Left ventricle myocardium inferior (tissue), 1 donor: ENCODE data around the gene ZNF680. TPM values are rescaled to one million over a fixed set of nuclear protein-coding genes. Genes with fewer than 3 reads are reported as not detected.
A peak's percentile ranks its signal among the peaks of the same experiment; 100 is the strongest.

ENCODE experiments used
- DNase-seq: peaks from one replicate; pipeline ENCODE4 v3.0.0-alpha.2; 2020
- H3K27ac ChIP-seq: fragments of 200-600 bp; replicated peaks from 2 replicates; pipeline ENCODE4 v1.8.0; 2021
- H3K27me3 ChIP-seq: fragments of 200-600 bp; 2 replicates; pipeline ENCODE4 v1.8.0; 2021; ENCODE audit warnings: low read depth
- H3K36me3 ChIP-seq: fragments of 200-600 bp; 2 replicates; pipeline ENCODE4 v1.8.0; 2021
- H3K4me1 ChIP-seq: fragments of 200-600 bp; 2 replicates; pipeline ENCODE4 v1.8.0; 2021
- H3K4me3 ChIP-seq: fragments of 200-600 bp; 2 replicates; pipeline ENCODE4 v1.8.0; 2021; ENCODE audit warnings: mild to moderate bottlenecking, moderate library complexity
- H3K9me3 ChIP-seq: fragments of 200-600 bp; replicated peaks from 2 replicates; pipeline ENCODE4 v1.8.0; 2021
- CTCF ChIP-seq: fragments of 200-600 bp; IDR thresholded peaks from 2 replicates; pipeline ENCODE4 v1.8.0; 2021; ENCODE audit warnings: antibody characterized with exemption, mild to moderate bottlenecking, borderline replicate concordance
- intact Hi-C: fragments of 100-400 bp; cut with micrococcal nuclease; formaldehyde crosslinking; loops from one replicate; pipeline ENCODE4 v1.11.0; 2022
- total RNA-seq: library from RNA; stranded (reverse); fragmentation: NEBNext Ultra II Directional; extraction: Animal tissue kit (Norgen Biotek cat#: 25700); gene quantifications from one replicate; pipeline ENCODE4 v1.2.1, GENCODE V29; 2021
- donor health status: DM: no; HTN: yes; CAD: no; lungs with severe emphysema.

ZNF680 gene
- total RNA-seq, 1 donor from 2014 or later: 21.6 TPM

DNA sequence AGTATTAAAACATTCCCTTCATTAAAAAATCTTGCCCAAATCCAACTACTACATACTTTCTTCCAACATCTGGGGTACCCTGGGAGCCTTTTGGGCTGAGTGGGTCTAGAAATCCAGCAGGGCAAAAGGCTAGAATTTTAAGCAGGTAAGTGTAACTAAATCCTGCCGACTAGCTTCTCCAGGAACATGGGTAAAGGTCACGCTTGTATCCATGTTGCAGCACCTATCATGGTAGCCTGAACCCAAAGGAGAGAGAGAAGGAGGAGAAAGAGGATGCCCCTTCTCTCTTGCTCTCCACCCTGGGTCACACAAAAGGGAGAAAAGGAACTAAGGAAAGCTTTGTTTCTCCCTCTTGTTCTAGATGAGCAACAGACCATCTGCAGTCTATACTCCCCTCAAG, 53.3 kb downstream of the ZNF680 start:
- H3K27ac ChIP-seq: no peak overlapping the region
- no peak for TF ChIP-seq CTCF
- DNase-seq: no peak
- H3K4me3 ChIP-seq: no peak overlapping the region
- intact Hi-C loops: no loop called here
- H3K27me3 ChIP-seq: no peaks in the 10 kb centered on the region
- no peaks in the 10 kb centered on the region for H3K4me1 ChIP-seq
- H3K36me3 ChIP-seq: peaks cover 61% of the 10 kb centered on the region
- peaks cover 74% of the 10 kb centered on the region for H3K9me3 ChIP-seq

DNA sequence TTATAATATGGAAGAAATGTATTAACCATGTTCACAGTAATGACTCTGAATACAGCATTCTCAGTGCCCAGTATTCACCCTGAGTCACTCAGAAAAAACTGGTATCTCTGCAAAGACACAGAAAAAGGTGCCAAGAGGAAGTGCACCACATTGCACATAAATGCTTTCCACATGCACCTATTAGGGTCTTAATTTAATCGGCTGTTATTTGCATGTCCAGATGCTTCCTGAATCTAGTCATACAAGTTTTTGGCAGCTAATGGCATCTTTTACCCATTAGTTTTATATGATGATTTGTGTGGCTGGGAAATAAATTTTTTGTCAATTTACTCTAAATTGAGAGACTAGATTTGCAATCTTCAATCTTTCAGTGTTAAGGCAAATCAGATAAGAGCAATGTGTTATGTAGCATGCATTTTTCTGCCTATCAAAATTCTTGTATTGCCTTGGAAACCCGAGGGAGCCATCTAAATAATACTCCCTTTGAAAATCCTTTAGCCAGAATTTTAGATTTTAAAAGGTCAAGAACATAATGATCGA, 58.2 kb downstream of the ZNF680 start:
- intact Hi-C loops: no loop called here
- no peaks in the 10 kb centered on the region for H3K27me3 ChIP-seq
- no peaks in the 10 kb centered on the region for H3K4me1 ChIP-seq
- DNase-seq: no peak
- no peak overlapping the region for H3K4me3 ChIP-seq
- peaks cover 96% of the 10 kb centered on the region for H3K9me3 ChIP-seq
- TF ChIP-seq CTCF: no peak
- H3K27ac ChIP-seq: no peak overlapping the region
- peaks cover 34% of the 10 kb centered on the region for H3K36me3 ChIP-seq

- H3K4me3 ChIP-seq: no peak overlapping the region
- H3K4me1 ChIP-seq: peaks cover 5% of the 10 kb centered on the region
- no peaks in the 10 kb centered on the region for H3K36me3 ChIP-seq
- no peak overlapping the region for H3K27ac ChIP-seq
- DNase-seq: no peak
- no peak for TF ChIP-seq CTCF
- peaks cover 47% of the 10 kb centered on the region for H3K9me3 ChIP-seq
- no peaks in the 10 kb centered on the region for H3K27me3 ChIP-seq
- intact Hi-C loops: no loop called here
Measured at GRCh38 chr7:64498270-64498669, 64.6 kb downstream of the ZNF680 start.

- Histone ChIP-seq H3K4me1 (peaks cover 5% of the 10 kb centered on the region), H3K36me3 (no peaks in the 10 kb centered on the region), H3K27ac (no peak overlapping the region), H3K9me3 (peaks cover 14% of the 10 kb centered on the region), H3K4me3 (peak overlapping the region; percentile 33), H3K27me3 (no peaks in the 10 kb centered on the region)
- intact Hi-C loops: no loop called here
- no peak for DNase-seq
- TF ChIP-seq CTCF: no peak
Measured at GRCh38 chr7:64494912-64495461, 67.9 kb downstream of the ZNF680 start.

DNA sequence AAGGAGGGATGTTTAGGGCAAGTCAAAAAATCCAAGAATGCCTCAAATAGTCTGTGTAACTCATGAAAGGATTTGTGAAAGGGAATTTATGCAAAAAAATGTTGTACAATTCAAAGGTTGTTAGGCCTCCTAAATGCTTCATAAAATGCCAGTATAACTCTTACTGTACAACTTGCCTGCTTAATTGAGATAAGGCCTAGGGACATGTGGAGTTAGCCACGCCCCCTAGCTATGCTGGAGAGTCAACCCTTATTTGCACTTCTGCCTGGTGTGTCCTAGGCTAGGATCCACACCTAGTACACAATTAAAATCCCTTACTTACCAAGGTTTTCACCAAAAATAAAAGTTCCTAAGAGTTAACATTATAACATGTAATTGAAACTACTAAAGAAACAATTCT, 77.2 kb downstream of the ZNF680 start:
- H3K27ac ChIP-seq: no peak overlapping the region
- TF ChIP-seq CTCF: no peak
- H3K4me3 ChIP-seq: no peak overlapping the region
- DNase-seq: no peak
- no peaks in the 10 kb centered on the region for H3K27me3 ChIP-seq
- H3K4me1 ChIP-seq: no peaks in the 10 kb centered on the region
- no peaks in the 10 kb centered on the region for H3K36me3 ChIP-seq
- intact Hi-C loops: no loop called here
- no peaks in the 10 kb centered on the region for H3K9me3 ChIP-seq

Other genes starting within 250 kb of the ZNF680 start
- 4.1 TPM for gene ZNF736, start 249.1 kb downstream of the ZNF680 start, total RNA-seq
- gene ZNF107, start 103.1 kb upstream of the ZNF680 start, total RNA-seq: 1.4 TPM
- gene ZNF138, start 231.4 kb upstream of the ZNF680 start, total RNA-seq: 5.1 TPM